GM21367 (cell line): Measurements from ENCODE around the gene OR2S2.

Experiments
- ATAC-seq: cut with Tn5 transposase; IDR thresholded peaks from one replicate; pipeline ENCODE4 v1.9.1; 2021; ENCODE audit not compliant: unreplicated experiment

The OR2S2 gene

GRCh38 chr9:35910613-35911359 is 47.2 kb downstream of the OR2S2 start:
- ATAC-seq: no peak

- no peak for ATAC-seq
Observed at GRCh38 chr9:35909687-35910612, 48.0 kb downstream of the OR2S2 start.

GRCh38 chr9:35909274-35909673 is 48.7 kb downstream of the OR2S2 start, which contains the start of gene SPAAR:
Gene SPAAR (plus strand): TSS chr9:35909490. CDS start chr9:35910464, 974 bp downstream.
- no peak for ATAC-seq

GRCh38 chr9:35908504-35909125 is 49.3 kb downstream of the OR2S2 start:
- ATAC-seq: no peak

GRCh38 chr9:35907711-35908503 is 50.0 kb downstream of the OR2S2 start:
- ATAC-seq: no peak
